ENCODE measurements around the gene PDE11A.

- no peak for TF ChIP-seq RARB (CRISPR knock-in tag; IDR thresholded peaks at IDR 0.05)
- no peak for TF ChIP-seq PPARA (CRISPR knock-in tag; IDR thresholded peaks at IDR 0.05; ENCODE audit: borderline replicate concordance)
- TF ChIP-seq, protein P1, sequence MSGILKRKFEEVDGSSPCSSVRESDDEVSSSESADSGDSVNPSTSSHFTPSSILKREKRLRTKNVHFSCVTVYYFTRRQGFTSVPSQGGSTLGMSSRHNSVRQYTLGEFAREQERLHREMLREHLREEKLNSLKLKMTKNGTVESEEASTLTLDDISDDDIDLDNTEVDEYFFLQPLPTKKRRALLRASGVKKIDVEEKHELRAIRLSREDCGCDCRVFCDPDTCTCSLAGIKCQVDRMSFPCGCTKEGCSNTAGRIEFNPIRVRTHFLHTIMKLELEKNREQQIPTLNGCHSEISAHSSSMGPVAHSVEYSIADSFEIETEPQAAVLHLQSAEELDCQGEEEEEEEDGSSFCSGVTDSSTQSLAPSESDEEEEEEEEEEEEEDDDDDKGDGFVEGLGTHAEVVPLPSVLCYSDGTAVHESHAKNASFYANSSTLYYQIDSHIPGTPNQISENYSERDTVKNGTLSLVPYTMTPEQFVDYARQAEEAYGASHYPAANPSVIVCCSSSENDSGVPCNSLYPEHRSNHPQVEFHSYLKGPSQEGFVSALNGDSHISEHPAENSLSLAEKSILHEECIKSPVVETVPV (CRISPR knock-in tag; IDR thresholded peaks at IDR 0.05) = no peak
- TF ChIP-seq, protein P2, sequence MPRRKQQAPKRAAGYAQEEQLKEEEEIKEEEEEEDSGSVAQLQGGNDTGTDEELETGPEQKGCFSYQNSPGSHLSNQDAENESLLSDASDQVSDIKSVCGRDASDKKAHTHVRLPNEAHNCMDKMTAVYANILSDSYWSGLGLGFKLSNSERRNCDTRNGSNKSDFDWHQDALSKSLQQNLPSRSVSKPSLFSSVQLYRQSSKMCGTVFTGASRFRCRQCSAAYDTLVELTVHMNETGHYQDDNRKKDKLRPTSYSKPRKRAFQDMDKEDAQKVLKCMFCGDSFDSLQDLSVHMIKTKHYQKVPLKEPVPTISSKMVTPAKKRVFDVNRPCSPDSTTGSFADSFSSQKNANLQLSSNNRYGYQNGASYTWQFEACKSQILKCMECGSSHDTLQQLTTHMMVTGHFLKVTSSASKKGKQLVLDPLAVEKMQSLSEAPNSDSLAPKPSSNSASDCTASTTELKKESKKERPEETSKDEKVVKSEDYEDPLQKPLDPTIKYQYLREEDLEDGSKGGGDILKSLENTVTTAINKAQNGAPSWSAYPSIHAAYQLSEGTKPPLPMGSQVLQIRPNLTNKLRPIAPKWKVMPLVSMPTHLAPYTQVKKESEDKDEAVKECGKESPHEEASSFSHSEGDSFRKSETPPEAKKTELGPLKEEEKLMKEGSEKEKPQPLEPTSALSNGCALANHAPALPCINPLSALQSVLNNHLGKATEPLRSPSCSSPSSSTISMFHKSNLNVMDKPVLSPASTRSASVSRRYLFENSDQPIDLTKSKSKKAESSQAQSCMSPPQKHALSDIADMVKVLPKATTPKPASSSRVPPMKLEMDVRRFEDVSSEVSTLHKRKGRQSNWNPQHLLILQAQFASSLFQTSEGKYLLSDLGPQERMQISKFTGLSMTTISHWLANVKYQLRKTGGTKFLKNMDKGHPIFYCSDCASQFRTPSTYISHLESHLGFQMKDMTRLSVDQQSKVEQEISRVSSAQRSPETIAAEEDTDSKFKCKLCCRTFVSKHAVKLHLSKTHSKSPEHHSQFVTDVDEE (CRISPR knock-in tag; IDR thresholded peaks at IDR 0.05) = no peak
- no peak for TF ChIP-seq ISL1 (CRISPR knock-in tag; IDR thresholded peaks at IDR 0.05)
- TF ChIP-seq GLIS3 (CRISPR knock-in tag; IDR thresholded peaks at IDR 0.05) = no peak
- no peak for TF ChIP-seq ZNF565 (CRISPR knock-in tag; conservative IDR thresholded peaks at IDR 0.05; ENCODE audit: low read depth)
- TF ChIP-seq ZC3H10 (CRISPR knock-in tag; IDR thresholded peaks at IDR 0.05) = no peak
- no peak for TF ChIP-seq CREB5 (CRISPR knock-in tag; IDR thresholded peaks at IDR 0.05; ENCODE audit: low read depth)
Measured at GRCh38 chr2:177772529-177772928, 300.0 kb downstream of the PDE11A start.
